Stimulated activated CD8-positive, alpha-beta memory T cell treated with anti-CD3 and anti-CD28 coated beads, Interleukin-4, amount 100 ng/mL, for 4 hours (primary cell): ENCODE data around the gene GDF15.

Experiments used
- DNase-seq, 2 donors: peaks; one replicate each; pipeline ENCODE4 v3.0.0-alpha.2; 2020; ENCODE audit warnings: low read depth in 2 of 2, low spot score in 1 of 2

The GDF15 gene

GRCh38 chr19:18417250-18418028, 31.5 kb downstream of the GDF15 start:
- no peak for DNase-seq

GRCh38 chr19:18418029-18418482, 32.1 kb downstream of the GDF15 start:
- no peak for DNase-seq

GRCh38 chr19:18418483-18419194, 32.7 kb downstream of the GDF15 start:
- DNase-seq: no peak

- DNase-seq: no peak
Observed at GRCh38 chr19:18419195-18419698, 33.3 kb downstream of the GDF15 start, which contains the start of gene SSBP4. TSS of gene SSBP4 (plus strand) at chr19:18419398. CDS start at chr19:18419649, 251 bp downstream.

DNA sequence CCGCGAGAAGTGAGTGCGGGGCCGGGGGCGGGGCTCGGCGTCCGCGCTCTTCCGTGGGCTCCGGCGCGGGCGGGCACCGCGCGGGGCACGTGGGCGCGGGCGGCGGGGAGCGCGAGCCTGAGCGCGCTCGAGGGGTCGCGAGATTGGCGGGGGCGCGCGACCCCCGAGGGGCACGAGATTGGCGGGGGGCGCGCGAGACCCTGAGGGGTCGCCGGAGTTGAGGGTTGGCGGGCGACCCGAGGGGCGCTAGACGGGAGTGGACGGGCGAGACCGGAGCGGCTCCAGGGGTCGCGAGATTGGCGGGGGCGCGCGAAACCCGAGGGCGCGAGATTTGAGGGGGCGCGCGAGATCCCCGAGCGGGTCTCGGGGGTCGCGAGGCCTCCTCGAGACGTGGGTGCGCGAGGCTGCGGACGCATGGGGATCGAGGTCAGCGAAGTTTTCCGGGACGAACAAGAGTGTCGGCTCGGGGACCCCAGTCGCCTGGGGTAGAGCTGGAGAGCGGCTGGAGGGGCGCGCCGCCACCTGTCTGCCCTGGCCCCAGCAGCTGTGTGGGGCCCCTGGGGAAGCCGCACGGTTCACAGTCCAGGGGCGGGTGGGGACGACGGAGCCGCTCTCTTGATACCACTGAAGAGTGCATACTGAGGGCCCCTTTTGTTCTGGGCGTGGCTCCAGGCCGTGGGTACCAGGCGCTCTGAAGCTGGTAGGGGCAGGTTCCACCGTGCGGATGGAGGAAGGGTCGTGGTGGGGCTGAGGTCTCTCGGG, 33.9 kb downstream of the GDF15 start:
- DNase-seq: no peak

DNA sequence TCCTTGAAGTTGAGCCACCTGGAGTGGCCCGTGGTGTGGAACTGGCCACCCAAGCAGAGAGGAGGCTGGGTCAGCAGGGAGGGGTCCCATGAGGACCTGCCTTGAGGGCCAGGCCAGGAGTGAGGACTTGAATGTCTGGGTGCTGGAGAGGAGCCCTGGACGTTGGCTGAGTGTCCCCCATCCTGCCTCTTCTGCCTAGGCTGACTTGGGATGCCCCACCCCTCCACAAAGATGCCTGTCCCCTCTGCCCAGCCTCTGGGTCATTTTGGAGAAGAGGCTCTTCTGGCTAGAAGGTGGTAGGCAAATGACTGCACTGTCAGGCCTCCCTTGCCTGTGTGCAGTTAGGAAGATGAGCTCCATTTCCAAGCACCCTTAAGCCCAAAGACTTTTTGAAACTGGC, 35.0 kb downstream of the GDF15 start:
- DNase-seq: no peak

DNA sequence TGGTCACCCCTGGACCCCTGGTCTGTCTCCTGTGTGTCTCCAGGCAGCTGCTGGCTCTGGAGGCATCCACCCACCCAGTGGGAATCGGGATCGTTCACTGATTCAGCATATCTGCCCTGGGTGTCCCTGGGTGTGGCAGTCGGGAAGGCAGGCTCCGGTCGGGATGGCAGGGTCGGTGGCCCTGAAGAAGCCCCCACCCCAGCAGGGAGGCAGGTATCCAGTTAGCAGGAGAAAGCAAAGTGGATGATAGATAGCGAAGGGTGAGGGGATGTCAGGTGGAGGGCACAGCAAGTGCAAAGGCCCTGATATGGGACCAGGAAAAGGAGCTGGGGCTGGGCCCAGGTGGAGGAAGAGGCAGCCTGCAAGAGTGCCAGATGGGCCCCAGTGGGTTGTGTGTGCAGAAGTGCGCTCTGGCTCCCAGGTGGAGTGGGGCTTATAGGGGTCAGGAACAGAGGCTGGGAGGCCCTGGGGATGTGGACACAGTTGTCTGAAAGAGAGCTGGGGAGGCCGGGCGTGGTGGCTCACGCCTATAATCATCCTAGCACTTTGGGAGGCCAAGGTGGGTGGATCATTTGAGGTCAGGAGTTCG, 35.5 kb downstream of the GDF15 start:
- DNase-seq: no peak

DNA sequence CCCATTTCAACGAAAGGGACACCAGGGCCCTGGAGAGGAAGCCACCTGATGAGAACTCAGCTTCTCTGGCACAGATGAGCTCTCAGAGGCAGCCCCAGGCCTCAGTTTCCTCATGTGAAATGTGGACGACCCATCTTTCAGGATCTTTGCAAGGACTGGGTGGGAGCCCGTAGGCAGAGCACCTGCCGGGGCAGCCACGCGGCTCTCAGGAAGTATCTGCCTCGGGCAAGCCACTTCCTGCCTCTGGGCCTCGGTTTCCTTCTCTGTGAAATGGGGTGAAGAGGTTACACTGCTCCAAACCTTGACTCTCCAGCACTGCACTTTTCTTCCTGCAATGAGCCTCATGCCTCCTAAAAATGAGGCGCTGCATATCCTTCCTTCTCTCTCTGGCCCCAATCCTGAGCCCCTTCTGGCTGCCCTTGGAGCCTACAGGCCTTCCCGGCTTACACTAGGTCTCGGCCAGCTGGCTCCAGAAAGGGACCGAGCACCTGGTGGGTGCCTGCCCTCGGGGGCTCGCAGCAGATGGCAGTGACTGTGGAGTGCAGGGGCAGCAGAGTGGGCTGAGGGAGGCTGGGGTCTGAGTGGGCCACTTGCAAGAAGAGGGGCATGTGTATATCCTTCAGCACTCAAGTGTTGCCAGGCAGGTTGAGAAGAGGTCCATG, 36.7 kb downstream of the GDF15 start:
- DNase-seq: no peak

- DNase-seq: no peak
Observed at GRCh38 chr19:18423258-18424020, 37.5 kb downstream of the GDF15 start.

- DNase-seq: no peak
Observed at GRCh38 chr19:18424122-18424889, 38.3 kb downstream of the GDF15 start.

GRCh38 chr19:18424890-18425514, 39.0 kb downstream of the GDF15 start:
- no peak for DNase-seq

DNA sequence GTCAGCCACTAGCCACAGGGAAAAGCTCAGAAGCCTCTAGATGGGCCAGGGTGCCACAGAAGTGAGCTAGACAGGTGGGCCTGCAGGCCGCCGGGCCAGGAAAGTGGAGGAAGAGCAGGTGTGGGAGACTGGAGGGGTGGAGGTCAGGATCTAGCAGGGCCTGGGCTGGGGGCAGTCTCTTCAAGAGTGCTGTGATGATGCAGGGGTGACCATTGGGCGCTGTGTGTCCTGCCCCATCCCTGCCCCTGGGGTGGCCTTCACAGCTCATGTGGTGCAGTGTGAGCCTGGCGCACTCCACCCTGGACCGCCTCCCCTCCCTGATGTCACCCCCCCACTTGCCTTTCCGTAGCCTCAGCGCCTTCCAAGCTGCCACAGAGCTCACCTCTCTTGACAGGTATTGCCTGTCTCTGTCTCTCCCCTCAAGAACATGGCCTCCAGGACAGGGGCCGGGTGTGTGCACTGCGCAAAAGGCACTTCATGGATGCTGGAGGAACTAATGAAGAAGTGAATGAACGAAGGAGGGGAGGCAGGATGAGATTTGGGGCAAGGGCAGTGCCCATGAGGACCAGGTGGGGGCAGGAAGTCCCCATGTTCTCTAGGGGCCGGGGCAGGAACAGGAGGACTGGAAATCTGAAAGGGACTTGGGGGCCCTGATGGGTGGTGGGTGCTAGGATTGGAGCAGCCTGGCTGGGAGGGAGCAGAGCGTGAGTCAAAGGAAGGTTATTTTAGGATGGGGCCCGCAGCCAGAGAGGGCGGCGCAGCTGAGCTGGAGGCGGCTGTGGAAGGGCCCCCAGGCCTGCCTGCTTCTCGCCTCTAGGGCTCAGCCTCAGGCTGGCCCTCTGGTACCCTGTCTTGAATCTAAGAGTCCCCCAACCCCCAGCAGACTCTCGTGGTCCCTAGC, 39.8 kb downstream of the GDF15 start:
- DNase-seq: no peak

DNA sequence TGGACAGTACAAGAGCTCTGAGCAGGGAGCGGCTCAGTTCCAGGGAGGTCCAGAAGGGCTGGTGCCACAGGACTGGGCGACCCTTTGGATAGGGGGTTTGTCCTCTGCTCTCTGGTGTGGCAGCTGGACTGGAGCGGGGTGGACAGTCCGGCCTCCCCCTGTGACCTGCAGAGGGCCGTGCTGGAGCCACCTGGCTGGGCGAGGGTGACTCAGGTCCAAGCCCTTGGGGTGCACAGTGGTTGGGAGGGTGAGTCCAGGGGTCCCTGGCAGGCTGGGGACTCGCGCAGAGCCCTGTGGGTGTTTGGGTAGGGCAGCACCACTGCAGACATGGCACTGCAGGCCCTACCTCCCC, 40.4 kb downstream of the GDF15 start:
- DNase-seq: no peak

DNA sequence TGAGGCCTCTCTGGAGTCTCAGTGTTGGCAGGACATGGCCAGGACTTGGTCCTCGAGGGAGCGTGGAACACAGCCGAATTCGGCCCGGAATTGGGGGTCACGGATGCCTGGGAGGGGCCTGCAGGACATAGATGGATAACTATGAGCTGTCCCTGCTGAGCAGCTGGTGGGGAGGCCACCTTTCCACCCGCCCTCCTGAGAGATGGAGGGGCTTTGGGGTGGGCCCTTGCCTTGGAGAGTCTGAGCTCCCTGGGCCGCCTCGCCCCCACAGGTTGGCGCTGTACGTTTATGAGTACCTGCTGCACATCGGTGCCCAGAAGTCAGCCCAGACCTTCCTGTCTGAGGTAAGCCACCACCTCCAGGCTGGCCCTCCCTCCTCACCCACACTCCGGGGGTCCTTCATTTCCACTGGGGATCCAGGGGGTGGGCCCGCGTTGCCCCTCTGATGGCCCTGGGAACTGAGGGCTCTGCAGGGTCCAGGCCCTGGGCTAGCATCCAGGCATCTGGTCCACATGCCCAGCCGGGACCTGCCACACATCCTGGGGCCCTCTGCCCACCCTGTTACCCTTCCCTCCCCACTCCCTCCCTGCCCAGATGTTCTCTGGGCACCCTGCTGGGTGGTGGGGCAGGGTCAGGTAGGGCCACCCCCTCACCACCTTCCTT, 41.3 kb downstream of the GDF15 start:
- DNase-seq: no peak

- no peak for DNase-seq
Observed at GRCh38 chr19:18427743-18428113, 41.8 kb downstream of the GDF15 start.

DNA sequence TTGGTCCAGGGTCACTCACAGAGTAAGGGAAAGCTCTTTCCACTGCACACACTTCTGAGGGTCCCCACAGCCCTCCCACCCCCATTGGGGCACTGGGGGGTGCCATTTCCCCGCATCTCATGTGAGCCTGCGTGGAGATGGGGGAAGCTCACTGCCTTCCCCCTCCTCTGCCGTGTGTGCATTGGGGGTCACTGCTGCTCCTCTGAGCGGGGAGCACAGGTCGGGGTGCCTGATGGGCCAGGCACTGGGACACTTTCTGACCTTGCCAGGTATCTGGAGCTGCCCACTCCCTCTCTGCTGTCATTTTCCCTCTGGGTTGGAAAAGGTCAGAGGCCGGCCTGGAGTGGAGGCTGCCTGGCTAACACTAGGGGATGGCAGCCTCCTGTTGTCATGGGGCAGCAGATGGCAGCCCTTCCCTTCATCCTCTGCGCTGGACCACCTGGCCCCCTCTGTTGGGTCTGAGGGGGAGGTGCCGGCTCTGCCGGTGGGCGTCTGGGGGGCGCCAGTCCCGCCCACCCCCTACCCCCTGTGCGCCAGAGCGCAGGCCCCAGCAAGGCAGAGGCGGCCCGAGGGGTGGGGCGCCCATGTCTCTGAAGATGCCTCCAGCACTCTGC, 42.3 kb downstream of the GDF15 start:
- DNase-seq: no peak
